Epithelial cell of esophagus (primary cell): Measurements from ENCODE around the gene STX3.

ENCODE experiments used
- DNase-seq: peaks from one replicate; pipeline ENCODE4 v3.0.0; 2010; ENCODE audit warnings: low read depth
- H3K4me3 ChIP-seq: 2 replicates; pipeline ENCODE4 v1.5.1; 2011; ENCODE audit warnings: mild to moderate bottlenecking, low read length, control low read depth
- TF ChIP-seq, protein P1 (sequence below): IDR thresholded peaks from 2 replicates; pipeline ENCODE4 v1.5.1; 2011; ENCODE audit warnings: low read depth, mild to moderate bottlenecking, low read length, control low read depth, inconsistent platforms; ENCODE audit not compliant: insufficient read depth; ENCODE audit errors: missing control alignments

Gene STX3

DNA sequence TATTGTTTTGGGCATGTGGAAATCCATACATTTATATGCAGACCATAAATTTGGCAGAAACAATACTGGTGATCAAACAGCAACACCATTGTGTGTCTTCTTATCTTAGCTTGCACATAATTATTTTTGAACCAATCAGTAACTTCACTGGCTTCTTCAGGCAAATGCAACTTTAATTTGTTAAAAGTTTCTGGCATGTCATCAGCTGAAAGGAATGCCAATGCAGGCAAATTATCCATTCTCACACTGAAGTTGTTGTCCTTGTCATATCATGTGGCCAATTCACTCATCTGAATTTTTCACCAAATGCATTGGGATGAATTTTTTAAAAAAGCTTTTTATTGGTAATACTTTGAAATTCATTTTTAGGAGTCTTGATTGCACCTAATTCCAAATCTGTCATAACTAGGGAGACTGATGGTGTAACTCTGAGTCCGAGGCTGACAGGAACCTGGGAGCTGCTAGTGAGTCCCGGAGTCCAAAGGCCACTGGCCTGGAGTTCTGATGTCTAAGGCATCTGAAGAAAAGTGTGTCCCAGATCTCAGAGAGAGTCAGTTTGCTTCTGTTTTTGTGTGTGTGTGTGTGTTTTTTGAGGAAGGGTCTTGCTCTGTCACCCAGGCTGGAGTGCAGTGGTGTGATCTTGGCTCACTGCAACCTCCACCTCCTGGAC lies 24.1 kb upstream of the STX3 start:
- no peak overlapping the region for H3K4me3 ChIP-seq
- TF ChIP-seq, protein P1, sequence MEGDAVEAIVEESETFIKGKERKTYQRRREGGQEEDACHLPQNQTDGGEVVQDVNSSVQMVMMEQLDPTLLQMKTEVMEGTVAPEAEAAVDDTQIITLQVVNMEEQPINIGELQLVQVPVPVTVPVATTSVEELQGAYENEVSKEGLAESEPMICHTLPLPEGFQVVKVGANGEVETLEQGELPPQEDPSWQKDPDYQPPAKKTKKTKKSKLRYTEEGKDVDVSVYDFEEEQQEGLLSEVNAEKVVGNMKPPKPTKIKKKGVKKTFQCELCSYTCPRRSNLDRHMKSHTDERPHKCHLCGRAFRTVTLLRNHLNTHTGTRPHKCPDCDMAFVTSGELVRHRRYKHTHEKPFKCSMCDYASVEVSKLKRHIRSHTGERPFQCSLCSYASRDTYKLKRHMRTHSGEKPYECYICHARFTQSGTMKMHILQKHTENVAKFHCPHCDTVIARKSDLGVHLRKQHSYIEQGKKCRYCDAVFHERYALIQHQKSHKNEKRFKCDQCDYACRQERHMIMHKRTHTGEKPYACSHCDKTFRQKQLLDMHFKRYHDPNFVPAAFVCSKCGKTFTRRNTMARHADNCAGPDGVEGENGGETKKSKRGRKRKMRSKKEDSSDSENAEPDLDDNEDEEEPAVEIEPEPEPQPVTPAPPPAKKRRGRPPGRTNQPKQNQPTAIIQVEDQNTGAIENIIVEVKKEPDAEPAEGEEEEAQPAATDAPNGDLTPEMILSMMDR: no peak
- no peak for DNase-seq

- TF ChIP-seq, protein P1: no peak
- H3K4me3 ChIP-seq: no peak overlapping the region
- DNase-seq: no peak
Observed at GRCh38 chr11:59746111-59746510, 9.1 kb upstream of the STX3 start.

GRCh38 chr11:59753650-59754493 lies 1.3 kb upstream of the STX3 start:
- TF ChIP-seq, protein P1: peak; percentile 85
- DNase-seq: peak; percentile 76
- peak overlapping the region; percentile 83 for H3K4me3 ChIP-seq

- H3K4me3 ChIP-seq: peak overlapping the region; percentile 83
- DNase-seq: no peak
- TF ChIP-seq, protein P1: no peak
Observed at GRCh38 chr11:59754494-59754858, 700 bp upstream of the STX3 start.

DNA sequence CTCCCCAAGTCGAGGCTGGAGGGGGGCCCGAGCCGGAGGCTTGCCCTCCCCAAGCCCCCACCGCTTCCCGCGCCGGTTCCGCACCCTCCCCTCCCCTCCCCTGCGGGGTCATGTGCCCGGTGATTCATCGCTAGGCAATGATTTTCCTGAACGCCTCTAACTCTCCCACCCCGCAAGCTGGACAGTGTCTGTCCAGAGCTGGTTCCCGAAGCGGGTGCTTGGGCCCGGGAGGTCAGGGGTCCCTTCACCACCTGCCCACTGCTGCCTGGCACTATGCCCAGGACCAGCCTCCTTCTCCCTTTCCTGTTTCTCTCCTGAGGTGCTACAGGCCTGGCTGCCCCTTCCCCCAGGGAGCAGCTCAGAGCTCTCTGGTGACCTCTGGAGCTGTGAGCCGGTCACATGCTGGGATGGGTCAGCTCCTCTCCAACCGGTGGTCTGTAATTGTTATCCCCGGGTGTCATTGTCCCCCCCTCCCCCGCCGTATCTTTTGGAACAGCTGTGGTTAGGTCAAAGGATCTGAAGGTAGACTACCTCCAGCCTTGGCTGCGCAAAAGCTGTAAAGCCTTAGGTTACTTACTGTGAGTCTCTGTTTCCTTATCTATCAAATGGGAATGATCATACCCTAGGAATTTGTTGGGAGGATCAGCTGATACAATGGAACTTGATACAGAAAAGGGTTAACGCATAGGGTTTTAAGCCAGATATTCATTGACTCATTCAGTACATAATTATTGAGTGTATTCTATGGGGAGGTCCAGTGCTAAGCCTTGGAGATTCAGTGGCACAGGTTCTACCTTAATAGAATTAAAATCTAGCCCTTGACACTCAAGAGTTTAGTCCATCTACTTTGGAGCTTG lies 753 bp downstream of the STX3 start:
- peak; percentile 83 for DNase-seq
- peak overlapping the region; percentile 83 for H3K4me3 ChIP-seq
- TF ChIP-seq, protein P1: no peak

- DNase-seq: peak; percentile 76
- TF ChIP-seq, protein P1: no peak
- no peak overlapping the region for H3K4me3 ChIP-seq
Observed at GRCh38 chr11:59756558-59756840, 1.3 kb downstream of the STX3 start.
